VCaP (cell line): ENCODE results near the gene ATCAY.
"Not testable (repeated sequence)": the region's sequence is repeated elsewhere in the genome, so short reads cannot be mapped to it uniquely, and the experiment has no call there.

Source experiments
- H3K27ac ChIP-seq: fragments of 450-650 bp; 2 replicates; pipeline ENCODE4 v1.5.1; 2017
- TF ChIP-seq, protein P1 (sequence below): fragments of 450-650 bp; conservative IDR thresholded peaks from 2 replicates; pipeline ENCODE4 v1.5.1; 2017; ENCODE audit warnings: mild to moderate bottlenecking, moderate library complexity

The ATCAY gene

DNA sequence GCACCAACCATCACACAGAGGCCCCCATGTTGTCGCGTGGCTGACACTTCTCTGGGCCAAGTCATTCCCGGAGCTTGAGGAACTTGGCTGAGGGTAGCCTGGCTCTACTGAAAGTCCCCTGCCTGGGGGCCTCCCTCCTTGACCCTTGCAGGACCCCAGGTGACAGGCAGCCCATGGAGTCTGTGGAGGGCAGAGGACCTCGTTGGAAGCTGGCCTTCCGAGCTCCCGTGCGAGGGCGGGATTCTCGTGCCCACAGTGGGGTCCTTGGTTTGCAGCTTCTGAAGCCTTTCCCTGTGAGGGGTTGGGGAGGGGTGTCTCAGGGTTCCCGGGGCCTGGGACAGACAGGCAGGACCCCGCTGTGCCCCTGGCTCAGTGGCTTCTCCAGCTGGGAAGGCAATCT is 68.8 kb downstream of the ATCAY start:
- H3K27ac ChIP-seq: no peak overlapping the region
- TF ChIP-seq, protein P1, sequence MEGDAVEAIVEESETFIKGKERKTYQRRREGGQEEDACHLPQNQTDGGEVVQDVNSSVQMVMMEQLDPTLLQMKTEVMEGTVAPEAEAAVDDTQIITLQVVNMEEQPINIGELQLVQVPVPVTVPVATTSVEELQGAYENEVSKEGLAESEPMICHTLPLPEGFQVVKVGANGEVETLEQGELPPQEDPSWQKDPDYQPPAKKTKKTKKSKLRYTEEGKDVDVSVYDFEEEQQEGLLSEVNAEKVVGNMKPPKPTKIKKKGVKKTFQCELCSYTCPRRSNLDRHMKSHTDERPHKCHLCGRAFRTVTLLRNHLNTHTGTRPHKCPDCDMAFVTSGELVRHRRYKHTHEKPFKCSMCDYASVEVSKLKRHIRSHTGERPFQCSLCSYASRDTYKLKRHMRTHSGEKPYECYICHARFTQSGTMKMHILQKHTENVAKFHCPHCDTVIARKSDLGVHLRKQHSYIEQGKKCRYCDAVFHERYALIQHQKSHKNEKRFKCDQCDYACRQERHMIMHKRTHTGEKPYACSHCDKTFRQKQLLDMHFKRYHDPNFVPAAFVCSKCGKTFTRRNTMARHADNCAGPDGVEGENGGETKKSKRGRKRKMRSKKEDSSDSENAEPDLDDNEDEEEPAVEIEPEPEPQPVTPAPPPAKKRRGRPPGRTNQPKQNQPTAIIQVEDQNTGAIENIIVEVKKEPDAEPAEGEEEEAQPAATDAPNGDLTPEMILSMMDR: no peak

DNA sequence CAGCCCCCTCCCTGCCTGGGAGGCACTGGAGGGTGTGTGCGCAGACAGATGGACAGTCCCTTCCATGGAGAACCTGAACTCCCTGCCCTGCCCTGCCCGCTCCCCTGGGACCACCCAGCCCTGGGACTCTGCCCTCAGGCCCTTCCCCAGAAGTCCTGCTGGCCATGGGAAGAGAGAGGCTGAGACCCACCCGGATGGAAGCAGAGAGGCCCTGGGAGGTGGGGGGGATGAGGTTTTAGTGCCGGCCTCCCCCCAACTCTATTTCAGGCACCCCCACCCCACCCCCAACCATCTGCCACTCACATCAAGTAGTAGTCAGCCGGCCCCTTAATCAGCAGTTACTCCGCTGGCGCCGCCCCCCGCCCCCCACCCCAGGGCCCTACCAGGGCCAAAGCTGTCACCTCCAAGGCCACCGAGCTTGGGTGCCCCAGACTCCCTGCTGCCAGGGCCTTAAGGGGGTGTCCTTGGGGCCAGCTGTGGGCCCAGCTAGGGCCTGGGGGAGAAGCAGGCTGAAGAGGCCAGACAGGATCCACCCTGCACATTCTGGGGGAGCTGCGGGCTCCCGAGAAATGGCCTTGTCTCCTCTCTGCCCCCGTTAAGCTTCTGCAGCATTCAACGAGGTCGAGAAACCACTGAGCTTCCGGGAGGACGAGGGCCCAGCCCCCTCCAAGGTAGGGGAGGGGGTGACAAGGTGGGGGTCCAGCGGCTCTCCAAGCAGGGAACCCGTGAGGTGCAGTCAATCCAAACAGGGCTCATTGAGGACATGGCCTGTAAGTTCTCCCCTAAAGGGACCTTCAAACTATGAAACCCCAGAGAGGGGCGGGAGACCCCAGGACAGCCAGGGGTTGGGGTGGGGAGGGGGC is 69.7 kb downstream of the ATCAY start:
- TF ChIP-seq, protein P1: no peak
- no peak overlapping the region for H3K27ac ChIP-seq

DNA sequence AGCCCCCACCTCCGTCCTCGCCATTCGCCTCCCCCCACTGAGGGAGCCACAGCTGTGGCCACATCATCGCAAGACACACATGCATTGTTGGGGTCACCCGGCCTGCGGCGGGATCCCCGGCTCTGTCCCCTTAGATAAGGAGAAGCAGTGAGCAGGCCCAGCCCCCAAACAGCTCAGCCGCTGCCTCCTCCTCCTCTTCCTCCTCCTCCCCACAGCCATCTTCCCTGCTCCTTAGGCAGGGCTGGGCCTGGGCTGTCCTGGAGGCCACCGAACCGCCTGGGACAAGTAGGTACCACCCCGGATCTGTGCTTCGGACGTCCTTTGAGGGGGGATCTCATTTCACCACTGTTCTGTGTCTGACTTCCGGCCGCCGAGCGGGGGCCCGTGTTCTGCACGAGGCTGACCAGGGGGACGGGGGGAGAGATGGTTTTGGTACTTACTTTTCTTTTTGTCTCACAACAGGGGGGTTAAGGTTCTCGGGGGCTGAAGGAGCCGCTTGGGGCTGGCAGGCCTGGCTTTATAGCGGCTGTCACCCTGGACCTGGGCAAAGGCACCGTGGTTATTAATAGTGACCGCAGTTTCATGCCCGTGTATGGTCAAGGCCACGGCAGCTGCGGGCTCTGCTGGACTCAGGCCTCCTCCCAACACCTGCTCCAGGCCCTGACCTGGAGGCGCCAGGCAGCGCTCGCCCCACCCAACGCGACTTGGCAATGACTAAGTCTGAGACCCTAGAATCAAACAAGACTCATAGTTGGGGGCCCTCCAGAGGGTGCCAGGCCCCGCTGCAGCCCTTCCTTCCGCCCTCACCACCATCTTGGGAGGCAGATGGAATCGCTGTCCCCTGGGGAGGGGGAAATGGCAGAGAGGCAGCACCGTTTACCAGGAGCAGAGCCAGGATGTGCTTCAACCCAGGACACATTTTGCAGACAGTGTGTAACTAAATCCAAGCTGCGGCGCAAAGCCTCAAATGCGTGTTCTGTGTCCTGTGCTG is 70.7 kb downstream of the ATCAY start:
- no peak overlapping the region for H3K27ac ChIP-seq
- TF ChIP-seq, protein P1: no peak

DNA sequence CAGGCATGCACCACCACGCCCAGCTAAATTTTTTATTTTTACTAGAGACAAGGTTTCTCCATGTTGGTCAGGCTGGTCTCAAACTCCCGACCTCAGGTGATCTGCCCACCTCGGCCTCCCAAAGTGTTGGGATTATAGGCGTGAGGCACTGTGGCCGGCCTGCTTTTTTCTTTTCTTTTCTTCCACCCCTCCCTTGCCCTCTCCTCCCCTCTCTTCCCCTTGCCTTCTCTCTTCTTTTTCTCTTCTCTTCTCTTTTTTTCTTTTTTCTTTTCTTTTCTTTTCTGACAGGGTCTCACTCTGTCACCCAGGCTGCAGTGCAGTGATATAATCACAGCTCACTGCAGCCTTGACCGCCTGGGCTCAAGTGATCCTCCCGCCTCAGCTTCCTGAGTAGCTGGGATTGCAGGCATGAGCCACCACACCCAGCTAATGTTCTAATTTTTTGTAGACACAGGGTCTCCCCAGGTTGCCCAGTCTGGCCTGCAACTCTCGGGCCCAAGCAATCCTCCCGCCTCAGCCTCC is 72.3 kb downstream of the ATCAY start:
- not testable (repeated sequence) for H3K27ac ChIP-seq

DNA sequence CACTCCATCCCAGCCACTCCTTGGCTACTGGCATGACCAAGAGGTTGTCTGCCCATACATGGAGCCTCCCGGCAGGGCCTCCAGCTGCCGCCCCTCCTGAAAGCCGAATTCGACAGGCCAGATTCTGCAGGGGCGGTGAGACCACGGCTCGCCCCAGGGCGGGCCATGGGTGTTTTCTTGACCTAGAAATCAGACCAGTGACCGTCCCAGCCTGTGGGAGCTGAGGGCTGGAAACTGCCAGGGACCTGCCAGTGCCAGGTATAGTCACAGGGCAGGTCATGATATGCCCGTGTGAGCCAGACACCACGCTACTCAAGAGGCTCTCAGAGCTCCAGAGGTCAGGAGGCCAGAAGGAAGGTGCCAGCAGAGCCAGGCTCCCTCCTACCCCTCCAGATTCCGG is 73.6 kb downstream of the ATCAY start:
- no peak overlapping the region for H3K27ac ChIP-seq
- TF ChIP-seq, protein P1: no peak

DNA sequence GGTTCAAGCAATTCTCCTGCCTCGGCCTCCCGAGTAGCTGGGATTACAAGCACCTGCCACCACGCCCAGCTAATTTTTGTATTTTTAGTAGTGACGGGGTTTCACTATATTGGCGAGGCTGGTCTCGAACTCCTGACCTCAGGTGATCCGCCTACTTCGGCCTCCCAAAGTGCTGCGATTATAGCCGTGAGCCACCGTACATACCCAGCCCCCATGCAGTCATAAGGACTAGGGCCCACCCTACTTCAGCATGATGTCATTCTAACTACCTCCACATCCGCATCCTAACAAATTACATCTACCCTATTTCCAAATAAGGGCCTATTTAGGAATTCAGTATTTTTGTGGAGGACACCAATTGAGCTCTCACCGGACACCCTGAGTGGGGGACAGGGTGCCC is 74.8 kb downstream of the ATCAY start:
- not testable (repeated sequence) for H3K27ac ChIP-seq

DNA sequence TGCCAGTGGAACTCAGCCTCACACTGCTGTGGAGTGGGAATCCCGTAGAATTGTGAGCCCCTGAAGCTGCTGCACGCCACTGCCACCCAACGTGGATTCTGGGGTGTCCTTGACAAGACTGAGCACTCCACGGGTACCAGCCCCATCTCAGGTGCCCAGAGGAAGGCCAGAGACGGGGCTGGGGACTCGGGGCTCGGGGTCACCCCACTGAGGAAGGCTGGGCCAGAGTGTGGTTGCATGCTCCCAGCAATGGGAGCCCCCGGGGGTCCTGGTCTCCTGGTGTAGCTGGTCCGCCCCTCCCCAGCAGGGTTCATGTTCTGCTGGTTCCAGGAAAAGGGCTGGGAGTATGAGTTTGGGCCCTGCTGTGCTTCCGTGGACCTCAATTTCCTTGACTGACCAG is 75.2 kb downstream of the ATCAY start:
- TF ChIP-seq, protein P1: no peak

More for the DNA sequence above, 75.2 kb downstream of the ATCAY start:
- H3K27ac ChIP-seq: no peak overlapping the region
